Measurements from ENCODE around the gene MS4A4A. TPM values are rescaled to one million over a fixed set of nuclear protein-coding genes. Genes with fewer than 3 reads are reported as not detected.

Gene MS4A4A
- total and polyA plus RNA-seq, 2 donors (not counting 1 experiment from before 2014, with no cell fraction given): 0.72 to 0.99 TPM

DNA sequence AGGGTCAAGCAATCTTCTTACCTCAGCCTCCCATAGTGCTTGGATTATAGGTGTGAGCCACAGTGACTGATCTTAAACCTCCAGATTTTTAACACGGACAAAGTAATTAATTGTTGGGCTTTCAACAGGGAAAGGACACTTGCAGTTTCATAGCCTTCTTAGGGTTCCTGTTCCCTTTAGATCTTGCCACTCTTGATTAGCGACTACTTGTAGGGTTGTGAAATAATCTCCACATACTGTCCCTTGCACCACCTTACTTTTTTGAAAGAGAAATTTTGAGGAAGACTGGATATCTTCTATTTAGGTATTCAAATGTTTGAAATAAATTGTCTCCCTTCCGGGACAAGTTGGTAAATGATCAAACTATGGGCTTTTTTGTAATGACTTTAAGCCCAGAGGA is 45.1 kb upstream of the MS4A4A start:
- no peak overlapping the region for H3K4me3 Mint-ChIP-seq
- no CpG with 5 or more reads among the region's 3 CpGs for WGBS (ENCODE audit: insufficient coverage)
- H3K4me1 ChIP-seq (ENCODE audit: control insufficient read depth in 2 of 2, insufficient read depth in 2 of 2, low read length in 2 of 2): no peaks in the 10 kb centered on the region
- no peaks in the 10 kb centered on the region for H3K4me1 Mint-ChIP-seq
- peaks cover 5% of the 10 kb centered on the region for H3K27me3 Mint-ChIP-seq
- no peaks in the 10 kb centered on the region for H4K20me1 ChIP-seq (ENCODE audit: control insufficient read depth, insufficient read depth, low read length, poor library complexity, severe bottlenecking)
- ChIA-PET CTCF (no interaction called here), POLR2A (no interaction called here)
- H3K79me2 ChIP-seq (ENCODE audit: control insufficient read depth, insufficient read depth, low read length): no peaks in the 10 kb centered on the region
- no peak overlapping the region for H2AFZ ChIP-seq (ENCODE audit: insufficient read depth, low read depth, low read length, poor library complexity, severe bottlenecking)
- no peaks in the 10 kb centered on the region for H3K27me3 ChIP-seq (replicated peaks in 1 of 4; ENCODE audit: control extremely low read depth in 1 of 4, control insufficient read depth in 3 of 4, insufficient read depth in 4 of 4, low read length in 3 of 4)
- no peaks in the 10 kb centered on the region for H3K9me3 ChIP-seq (ENCODE audit: control extremely low read depth in 1 of 3, control insufficient read depth in 2 of 3, insufficient read depth in 1 of 3, low read length in 2 of 3)
- no peak overlapping the region for H3K4me2 ChIP-seq (replicated peaks; ENCODE audit: low read depth, low read length, poor library complexity, severe bottlenecking)
- H3K9me3 Mint-ChIP-seq (ENCODE audit: insufficient read depth): no peaks in the 10 kb centered on the region
- no peak for TF ChIP-seq EZH2 (IDR thresholded peaks at IDR 0.05; ENCODE audit: borderline replicate concordance, insufficient read depth, low read depth, low read length, poor library complexity, severe bottlenecking)
- TF ChIP-seq, protein P1, sequence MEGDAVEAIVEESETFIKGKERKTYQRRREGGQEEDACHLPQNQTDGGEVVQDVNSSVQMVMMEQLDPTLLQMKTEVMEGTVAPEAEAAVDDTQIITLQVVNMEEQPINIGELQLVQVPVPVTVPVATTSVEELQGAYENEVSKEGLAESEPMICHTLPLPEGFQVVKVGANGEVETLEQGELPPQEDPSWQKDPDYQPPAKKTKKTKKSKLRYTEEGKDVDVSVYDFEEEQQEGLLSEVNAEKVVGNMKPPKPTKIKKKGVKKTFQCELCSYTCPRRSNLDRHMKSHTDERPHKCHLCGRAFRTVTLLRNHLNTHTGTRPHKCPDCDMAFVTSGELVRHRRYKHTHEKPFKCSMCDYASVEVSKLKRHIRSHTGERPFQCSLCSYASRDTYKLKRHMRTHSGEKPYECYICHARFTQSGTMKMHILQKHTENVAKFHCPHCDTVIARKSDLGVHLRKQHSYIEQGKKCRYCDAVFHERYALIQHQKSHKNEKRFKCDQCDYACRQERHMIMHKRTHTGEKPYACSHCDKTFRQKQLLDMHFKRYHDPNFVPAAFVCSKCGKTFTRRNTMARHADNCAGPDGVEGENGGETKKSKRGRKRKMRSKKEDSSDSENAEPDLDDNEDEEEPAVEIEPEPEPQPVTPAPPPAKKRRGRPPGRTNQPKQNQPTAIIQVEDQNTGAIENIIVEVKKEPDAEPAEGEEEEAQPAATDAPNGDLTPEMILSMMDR (IDR thresholded peaks at IDR 0.05): no peak
- H3K27ac ChIP-seq (ENCODE audit: low read length in 2 of 2): no peak overlapping the region
- no peak overlapping the region for H3K27ac Mint-ChIP-seq
- no peak overlapping the region for H3K4me3 ChIP-seq (ENCODE audit: control extremely low read depth in 1 of 5, extremely low read depth in 1 of 5, insufficient read depth in 1 of 5, low read depth in 2 of 5, low read length in 4 of 5)
- ATAC-seq (ENCODE audit: low read depth): no peak
- H3K36me3 ChIP-seq (replicated peaks in 1 of 2; ENCODE audit: control extremely low read depth in 1 of 2, control insufficient read depth in 1 of 2, extremely low read depth in 1 of 2, insufficient read depth in 2 of 2, low read length in 1 of 2): no peaks in the 10 kb centered on the region
- intact Hi-C loops (cut with micrococcal nuclease): no loop called here
- no peak overlapping the region for H3K9ac ChIP-seq (ENCODE audit: low read length)
- no peak for DNase-seq

DNA sequence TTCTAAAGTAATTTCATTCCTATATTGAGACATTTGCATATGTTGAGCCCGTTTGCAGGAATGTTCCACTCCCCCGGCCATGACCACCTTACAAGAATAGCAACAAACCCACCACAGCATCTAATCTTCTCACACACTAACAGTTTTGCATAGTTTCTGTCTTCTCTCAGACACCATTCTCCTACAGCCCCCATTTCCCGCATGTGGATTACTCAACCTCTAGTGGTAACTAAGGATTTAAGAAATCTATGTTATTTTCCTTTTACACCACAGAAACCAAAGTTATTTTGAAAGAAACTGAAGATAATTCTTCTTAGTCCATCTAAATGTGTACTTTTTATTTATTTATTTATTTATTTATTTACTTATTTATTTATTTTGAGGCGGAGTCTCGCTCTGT is 39.8 kb upstream of the MS4A4A start:
- Histone ChIP-seq H3K36me3 (replicated peaks in 1 of 2; ENCODE audit: control extremely low read depth in 1 of 2, control insufficient read depth in 1 of 2, extremely low read depth in 1 of 2, insufficient read depth in 2 of 2, low read length in 1 of 2) (no peaks in the 10 kb centered on the region), H3K9ac (ENCODE audit: low read length) (no peak overlapping the region), H3K9me3 (ENCODE audit: control extremely low read depth in 1 of 3, control insufficient read depth in 2 of 3, insufficient read depth in 1 of 3, low read length in 2 of 3) (no peaks in the 10 kb centered on the region), H4K20me1 (ENCODE audit: control insufficient read depth, insufficient read depth, low read length, poor library complexity, severe bottlenecking) (no peaks in the 10 kb centered on the region), H3K4me1 (ENCODE audit: control insufficient read depth in 2 of 2, insufficient read depth in 2 of 2, low read length in 2 of 2) (peaks cover 9 to 11% of the 10 kb centered on the region in 2 donors), H3K4me3 (ENCODE audit: control extremely low read depth in 1 of 5, extremely low read depth in 1 of 5, insufficient read depth in 1 of 5, low read depth in 2 of 5, low read length in 4 of 5) (no peak overlapping the region), H2AFZ (ENCODE audit: insufficient read depth, low read depth, low read length, poor library complexity, severe bottlenecking) (no peak overlapping the region), H3K79me2 (ENCODE audit: control insufficient read depth, insufficient read depth, low read length) (no peaks in the 10 kb centered on the region), H3K27me3 (replicated peaks in 1 of 4; ENCODE audit: control extremely low read depth in 1 of 4, control insufficient read depth in 3 of 4, insufficient read depth in 4 of 4, low read length in 3 of 4) (no peaks in the 10 kb centered on the region), H3K4me2 (replicated peaks; ENCODE audit: low read depth, low read length, poor library complexity, severe bottlenecking) (no peak overlapping the region), H3K27ac (ENCODE audit: low read length in 2 of 2) (no peak overlapping the region)
- WGBS (ENCODE audit: insufficient coverage): no CpG with 5 or more reads among the region's 5 CpGs
- CTCF ChIA-PET: no interaction called here
- Mint-ChIP-seq H3K4me3 (no peak overlapping the region), H3K27me3 (peaks cover 13% of the 10 kb centered on the region), H3K27ac (no peak overlapping the region), H3K9me3 (ENCODE audit: insufficient read depth) (no peaks in the 10 kb centered on the region), H3K4me1 (peaks cover 14% of the 10 kb centered on the region)
- POLR2A ChIA-PET: no interaction called here
- DNase-seq (no peak), ATAC-seq (ENCODE audit: low read depth) (no peak)
- intact Hi-C loops (cut with micrococcal nuclease): no loop called here
- no peak for TF ChIP-seq EZH2 (IDR thresholded peaks at IDR 0.05; ENCODE audit: borderline replicate concordance, insufficient read depth, low read depth, low read length, poor library complexity, severe bottlenecking)
- TF ChIP-seq, protein P1 (IDR thresholded peaks at IDR 0.05): no peak
